GDM1 (cell line): ENCODE measurements around the gene ZMYM5.
"Not testable (repeated sequence)": the region's sequence is repeated elsewhere in the genome, so short reads cannot be mapped to it uniquely, and the experiment has no call there.

Source experiments
- DNase-seq: peaks from one replicate; lab custom pipeline; 2025; lab: John Stamatoyannopoulos, UW

The ZMYM5 gene

DNA sequence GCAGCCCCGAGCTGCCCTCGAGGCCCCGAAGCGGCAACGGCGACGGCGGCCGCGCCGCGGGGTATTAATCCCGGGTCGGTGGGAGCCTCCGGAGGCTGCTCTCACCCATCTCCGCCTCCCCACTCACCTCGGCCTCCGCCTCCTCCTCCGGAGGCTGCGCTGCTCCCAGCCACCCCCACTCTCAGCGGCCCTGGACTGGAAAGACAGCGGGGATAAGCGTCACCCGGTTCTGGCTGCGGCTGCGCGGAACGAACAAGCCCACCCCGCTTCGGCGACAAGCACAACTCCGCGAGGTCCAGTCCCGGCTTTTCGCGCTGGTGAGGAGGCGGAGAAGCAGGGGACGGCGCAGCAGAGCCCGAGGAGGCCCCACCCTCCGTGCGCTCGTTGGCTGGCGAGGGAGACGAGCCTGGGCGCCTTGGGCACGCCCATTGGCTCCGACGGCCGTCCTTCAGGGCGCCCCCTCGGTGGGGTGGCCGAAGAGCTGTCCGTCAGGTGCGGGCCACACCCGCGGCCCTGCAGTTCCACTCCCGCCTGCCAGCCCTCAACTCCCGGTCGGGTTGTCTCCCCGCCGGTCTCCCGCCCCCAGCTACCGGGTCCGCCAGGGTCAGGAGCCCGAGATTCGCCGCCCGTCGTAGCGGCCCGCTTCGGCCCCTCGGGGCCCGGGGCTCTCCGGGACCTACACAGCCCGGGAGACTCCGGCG is at the start of gene ZMYM5:
Gene ZMYM5 (minus strand): TSS at position 327 of the 701 bp plus-strand sequence. CDS start 11,469 bp downstream, outside the sequence.
- peak; percentile 100 for DNase-seq

DNA sequence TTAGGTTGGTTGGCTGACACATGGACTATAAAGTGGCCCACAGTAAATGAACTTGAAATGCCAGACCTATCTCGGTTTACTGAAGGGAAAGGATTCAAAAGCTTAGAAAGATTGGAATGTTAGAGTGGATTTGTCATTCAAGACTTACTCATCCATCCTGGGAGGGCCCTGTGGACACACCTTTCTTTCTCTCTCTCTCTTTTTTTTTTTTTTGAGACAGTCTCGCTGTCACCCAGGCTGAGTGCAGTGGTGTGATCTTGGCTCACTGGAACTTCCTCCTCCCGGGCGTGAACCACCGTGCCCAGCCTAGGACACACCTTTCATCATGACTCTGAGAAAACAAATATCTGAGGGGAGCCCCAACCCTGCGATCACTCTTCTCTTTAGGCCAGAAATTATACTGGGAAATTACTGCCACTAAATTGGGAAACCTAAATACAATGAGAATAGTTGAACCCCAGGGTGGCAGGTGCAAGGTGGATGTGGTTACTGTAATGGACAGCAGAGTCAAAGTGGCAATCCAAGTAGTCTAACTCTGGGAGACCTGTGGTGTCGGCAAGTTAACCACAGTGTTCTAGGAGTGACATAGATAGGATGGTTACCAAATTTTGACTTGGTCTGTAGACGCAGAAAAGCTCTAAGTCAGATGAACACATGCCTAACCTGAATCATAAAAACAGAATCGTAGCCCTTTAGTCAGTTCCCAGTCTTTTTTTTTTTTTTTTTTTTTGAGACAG is 47.1 kb upstream of the ZMYM5 start:
- no peak for DNase-seq

DNA sequence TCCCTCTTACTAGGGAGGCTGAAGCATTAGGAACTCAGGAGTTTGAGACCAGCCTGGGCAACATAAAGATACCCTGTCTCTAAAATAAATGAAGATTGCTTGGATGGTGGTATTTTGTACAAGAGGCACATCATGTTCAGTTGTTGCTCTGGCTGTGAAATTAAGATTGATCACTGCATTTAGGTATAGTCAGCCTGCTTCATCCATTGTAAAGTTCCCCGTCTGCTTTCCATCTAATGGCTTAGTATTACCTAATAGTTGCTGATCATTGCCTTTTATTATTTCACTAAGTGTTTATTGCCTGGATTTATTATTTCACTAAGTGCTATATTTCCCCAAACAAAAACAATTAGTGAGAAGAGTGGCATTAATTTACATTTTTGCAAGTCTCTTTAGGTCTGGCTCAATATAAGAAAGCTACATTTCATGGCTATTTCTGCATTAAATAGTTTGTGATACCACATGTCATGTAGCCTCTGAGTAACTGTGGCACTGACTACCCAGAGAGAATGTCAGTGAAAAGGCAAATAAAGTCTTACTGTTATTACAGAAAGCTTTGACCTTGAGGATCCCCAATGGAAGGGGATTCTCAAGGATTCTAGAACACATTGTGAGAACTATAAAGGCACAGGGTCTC is 45.0 kb upstream of the ZMYM5 start:
- no peak for DNase-seq

DNA sequence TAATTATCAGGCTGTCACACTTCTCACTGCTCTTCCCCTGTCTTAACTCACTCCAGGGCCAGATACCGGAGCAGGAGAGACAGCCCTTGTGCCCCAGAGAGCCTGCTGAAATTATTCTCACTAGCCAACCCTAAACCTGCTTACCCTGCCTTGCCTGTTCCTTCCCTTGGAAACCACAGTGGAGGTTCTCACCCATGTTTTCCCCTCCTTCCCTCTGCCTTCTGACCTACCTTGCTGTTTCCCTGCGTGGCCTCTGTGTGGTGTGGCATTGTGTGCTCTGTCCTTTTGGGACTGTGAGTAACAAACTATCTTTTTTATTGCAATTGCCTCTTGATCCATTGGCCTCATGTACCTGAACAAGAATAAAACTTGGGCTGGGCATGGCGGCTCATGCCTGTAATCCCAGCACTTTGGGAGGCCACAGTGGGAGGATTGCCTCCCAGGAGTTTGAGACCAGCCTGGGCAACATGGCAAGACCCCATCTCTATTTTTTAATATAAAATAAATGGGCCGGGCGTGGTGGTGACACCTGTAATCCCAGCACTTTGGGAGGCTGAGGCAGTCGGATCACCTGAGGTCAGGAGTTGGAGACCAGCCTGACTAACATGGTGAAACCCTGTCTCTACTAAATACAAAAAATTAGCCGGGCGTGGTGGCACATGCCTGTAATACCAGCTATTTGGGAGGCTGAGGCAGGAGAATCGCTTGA is 42.2 kb upstream of the ZMYM5 start:
- not testable (repeated sequence) for DNase-seq

DNA sequence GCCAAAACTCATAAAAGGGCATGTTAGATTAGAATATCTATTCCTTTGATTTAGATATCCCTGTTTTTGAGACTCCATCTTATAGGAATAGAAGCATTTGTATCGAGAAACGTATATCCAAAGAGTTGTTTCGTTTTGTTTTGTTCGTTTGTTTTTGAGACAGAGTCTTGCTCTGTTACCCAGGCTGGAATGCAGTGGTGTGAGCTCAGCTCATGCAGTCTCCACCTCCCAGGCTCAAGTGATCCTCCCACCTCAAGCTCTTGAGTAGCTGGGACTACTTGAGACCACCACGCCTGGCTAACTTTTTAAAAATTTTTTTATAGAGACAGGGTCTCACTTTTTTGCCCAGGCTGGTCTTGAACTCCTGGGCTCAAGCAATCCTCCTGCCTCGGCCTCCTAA is 26.6 kb upstream of the ZMYM5 start:
- no peak for DNase-seq

DNA sequence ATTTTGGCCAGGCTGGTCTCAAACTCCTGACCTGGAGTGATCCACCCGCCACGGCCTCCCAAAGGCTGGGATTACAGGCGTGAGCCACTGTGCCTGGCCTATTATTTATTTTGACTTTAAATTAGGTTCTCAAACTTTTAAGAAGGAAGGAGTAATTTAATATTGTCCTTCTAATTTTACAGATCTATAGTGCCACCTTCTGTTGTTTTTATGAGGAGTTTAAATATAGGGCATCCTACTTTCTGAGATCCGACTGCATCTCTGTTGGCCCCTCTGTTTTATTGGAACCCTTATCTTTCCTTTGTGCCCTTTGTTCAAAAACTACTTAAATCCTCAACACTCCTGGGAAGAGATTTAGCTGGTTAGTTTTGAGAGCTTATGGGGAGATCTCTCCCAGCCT is 25.4 kb upstream of the ZMYM5 start:
- DNase-seq, result no peak

DNA sequence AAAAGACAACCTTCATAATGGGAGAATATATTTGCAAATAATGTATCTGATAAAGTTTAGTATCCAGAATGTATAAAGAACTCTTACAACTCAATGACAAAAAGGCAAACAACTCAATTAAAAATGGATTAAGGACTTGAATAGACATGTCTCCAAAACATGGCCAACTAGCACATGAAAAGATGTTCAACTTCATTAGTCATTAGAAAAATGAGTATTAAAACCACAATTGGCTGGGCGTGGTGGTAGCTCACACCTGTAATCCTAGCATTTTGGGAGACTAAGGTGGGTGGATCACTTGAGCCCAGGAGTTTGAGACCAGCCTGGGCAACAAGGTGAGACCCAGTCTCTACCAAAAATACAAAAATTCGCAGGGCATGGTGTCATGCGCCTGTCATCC is 18.8 kb upstream of the ZMYM5 start:
- DNase-seq, result no peak

DNA sequence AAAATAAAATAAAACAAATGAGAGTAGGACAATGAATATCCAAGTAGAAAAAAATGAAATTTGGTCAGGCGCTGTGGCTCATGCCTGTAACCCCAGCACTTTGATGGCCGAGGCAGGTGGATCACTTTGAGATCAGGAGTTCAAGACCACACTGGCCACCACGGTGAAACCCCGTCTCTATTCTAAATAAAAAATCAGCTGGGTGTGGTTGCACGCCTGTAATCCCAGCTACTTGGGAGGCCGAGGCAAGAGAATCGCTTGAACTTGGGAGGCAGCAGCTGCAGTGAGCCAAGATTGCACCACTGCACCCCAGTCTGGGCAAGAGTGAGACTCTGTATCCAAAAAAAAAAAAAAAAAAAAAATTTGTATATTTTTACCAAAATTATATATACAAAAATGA is 18.2 kb upstream of the ZMYM5 start:
- DNase-seq, result no peak

DNA sequence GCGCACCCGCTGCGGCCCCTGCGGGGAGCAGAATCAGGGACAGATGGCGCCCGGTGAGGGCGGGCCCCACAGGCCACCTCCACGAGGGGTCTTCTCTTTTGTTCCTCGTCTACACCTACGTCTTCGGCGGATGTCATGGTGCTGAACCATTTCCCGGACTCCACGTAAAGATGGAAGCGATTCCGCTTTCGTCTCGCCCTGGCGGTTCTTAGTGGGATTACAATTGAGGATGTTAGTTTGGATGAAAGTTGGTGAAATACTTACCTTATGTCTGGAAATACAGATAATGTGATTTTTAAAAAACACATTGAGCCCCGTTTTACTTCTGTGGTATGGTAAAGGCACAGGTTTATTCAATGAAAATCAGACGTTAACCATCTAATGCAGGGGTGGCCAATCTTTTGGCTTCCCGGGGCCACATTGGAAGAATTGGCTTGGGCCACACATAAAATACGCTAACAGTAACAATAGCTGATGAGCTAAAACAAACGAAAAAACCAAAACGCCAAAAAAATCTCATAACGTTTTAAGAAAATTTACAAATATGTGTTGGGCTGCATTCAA is 1.4 kb upstream of the ZMYM5 start:
- DNase-seq, result peak; percentile 78

DNA sequence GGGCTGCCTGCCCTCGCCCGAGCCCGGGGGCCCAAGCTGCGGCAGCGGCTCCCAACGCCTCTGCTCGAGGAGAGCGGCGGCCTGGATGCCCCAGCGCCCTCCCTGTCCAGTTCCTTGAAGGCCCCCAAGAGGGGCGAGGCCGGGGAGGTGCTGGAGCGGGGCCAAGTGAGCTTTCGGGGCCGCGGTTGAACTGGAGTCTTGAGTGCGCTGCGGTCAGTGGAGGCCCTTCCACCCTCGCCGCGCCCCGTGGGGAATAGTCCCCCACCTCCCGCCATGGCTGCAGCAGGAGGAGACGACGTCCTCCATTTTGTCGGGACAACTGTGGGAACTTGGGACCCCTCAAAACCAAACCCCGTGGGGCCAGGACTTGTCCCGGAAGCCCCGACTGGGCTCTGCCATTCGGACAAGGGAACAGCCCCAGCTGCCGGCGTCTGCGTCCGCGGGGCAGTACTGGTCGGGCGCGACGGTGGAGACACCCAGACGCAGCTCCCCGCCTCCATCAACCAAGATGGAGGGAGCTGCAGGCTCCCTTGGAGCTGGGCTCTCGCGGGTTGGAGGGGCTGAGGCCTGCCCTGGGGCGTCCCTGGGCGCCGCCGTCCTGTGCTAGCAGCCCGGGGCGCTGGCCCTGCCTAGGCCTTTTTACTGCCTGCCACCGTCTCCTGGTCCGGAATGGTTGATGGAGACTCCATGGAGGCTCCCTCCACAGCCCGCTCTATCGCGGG is 736 bp upstream of the ZMYM5 start:
- DNase-seq, result peak; percentile 86

DNA sequence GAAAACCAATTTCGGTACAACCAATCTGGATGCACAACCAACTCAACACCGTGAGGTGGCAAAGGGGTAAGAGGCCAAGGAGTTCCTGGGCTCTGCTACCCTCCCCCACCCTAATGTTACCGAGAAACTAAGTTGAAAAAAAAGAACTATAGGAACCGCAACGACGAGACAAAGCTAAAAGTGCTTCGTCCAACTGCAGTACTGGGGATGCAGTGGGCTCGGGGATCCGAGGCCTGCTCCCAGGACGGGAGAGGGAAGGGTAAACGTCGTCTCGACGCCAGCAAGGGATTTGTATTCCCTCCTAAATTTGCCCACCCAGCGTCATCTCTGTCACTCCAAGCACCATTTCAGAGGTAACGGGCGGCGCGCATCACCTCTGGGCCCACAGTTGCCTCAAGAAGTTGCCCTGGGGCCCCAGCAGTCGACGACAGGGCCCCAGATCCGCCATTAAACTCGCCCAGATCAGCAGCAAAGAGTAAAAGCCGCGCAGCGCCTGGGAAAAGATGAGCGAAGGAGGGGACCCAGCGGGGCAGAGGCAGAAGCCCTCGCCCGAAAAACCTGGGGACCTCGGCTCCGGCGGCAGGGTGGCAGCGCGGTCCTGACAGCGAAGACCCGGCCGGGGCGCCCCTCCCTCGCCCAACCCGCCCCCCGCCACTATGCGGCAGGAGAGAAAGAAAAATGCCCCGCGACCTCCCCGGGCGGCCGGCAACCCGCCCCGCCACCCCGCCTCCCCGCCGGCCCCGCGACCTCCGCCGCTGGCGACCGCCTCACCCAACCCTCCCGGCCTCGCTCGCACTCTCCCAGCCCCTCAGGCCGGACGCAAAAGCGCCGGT is 752 bp downstream of the ZMYM5 start:
- DNase-seq, result no peak

DNA sequence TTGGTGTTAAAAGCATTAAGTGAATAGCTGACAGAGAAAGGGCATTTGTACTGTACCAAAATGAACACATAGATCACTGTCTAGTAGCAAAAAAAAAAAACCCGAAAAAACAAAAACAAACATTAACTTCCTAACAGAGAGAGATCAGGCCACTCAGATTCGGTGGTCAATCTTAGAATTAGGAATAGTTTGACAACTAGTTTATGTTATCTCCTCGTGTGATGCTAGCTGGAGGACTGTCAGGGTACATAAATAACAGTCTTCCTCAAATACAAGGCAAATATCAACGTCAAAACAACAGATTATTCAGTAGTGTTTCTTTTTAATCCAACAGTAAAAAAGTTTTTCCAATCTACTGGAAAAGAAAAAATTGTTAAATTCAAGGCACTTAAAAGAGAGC is 1.7 kb downstream of the ZMYM5 start:
- DNase-seq, result no peak

DNA sequence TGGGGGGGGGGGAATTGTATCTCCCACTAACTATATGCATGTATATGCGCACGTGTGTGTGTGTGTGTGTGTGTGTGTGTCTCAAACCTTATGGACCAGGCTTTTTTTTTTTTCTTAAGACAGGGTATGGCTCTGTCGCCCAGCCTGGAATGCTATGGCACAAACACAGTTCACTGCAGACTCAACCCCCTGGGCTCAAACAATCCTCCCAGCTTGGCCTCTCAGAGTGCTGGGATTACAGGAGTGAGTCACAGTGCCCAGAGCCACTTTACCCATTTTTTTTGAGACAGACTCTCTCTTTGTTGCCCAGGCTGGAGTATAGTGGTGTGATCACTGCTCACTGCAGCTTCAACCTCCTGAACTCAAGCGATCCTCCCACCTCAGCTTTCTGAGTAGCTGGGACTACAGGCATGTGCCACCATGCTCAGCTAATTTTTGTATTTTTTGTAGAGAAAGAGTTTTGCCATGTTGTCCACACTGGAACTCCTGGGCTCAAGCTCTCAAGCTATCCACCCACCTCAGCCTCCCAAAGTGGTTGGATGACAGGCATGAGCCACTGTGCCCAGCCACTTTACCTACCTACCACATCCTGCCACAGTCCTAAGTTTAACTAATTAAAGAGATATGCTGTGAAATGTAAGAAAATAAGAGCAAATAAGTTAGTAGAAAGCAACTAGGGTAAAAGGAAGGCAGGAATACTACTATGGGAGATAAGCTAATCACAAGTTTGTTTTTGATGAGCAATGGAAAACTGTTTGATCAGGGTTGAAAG is 2.4 kb downstream of the ZMYM5 start:
- DNase-seq, result no peak

DNA sequence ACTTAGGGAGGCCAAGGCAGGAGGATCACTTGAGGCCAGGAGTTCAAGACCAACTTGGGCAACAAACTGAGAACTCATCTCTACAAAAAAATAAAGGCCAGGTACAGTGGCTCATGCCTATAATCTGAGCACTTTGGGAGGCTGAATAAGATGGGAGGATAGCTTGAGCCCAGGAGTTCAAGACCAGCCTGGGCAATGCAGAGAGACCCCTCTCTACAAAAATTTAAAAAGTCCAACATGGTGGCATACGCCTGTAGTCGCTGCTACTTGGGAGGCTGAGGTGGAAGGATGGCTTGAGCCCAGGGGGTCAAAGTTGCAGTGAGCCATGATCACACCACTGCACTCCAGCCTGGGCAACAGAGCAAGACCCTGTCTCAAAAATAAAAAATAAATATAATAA is 5.8 kb downstream of the ZMYM5 start:
- not testable (repeated sequence) for DNase-seq

DNA sequence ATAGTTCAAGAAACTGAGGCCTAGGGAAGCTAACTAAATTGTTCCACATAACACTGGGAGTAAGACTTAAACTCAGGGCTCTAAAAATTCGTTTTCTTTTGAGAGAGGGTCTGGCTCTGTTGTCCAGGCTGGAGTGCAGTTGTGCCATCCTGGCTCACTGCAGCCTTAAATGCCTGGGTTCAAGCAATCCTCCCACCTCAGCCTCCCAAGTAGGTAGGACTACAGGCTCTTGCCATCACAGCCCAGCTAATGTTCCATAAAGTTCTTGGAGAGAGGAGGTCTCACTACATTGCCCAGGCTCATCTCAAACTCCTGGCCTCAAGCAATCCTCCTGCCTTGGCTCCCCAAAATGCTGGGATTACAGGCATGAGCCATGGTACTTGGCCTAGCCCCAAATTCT is 10.7 kb downstream of the ZMYM5 start:
- DNase-seq, result no peak

DNA sequence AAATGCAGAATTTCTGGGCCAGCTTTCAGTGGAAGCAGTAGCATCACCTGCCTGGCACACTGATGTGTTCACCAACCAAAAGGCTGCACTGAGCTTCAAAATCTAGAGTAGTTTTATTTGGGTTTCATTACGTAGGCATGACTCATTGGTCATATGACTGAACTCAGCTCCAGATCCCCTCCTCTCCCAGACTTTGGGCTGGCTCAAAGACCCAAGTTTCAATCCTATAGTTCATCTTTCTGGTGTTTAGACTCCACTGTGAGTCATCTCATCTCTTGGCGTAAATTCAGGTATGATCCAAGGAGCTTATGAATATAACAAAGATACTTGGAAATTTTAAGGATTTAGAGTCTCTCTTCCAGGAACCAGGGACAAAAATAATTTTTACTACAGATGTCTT is 17.7 kb downstream of the ZMYM5 start:
- DNase-seq, result no peak

DNA sequence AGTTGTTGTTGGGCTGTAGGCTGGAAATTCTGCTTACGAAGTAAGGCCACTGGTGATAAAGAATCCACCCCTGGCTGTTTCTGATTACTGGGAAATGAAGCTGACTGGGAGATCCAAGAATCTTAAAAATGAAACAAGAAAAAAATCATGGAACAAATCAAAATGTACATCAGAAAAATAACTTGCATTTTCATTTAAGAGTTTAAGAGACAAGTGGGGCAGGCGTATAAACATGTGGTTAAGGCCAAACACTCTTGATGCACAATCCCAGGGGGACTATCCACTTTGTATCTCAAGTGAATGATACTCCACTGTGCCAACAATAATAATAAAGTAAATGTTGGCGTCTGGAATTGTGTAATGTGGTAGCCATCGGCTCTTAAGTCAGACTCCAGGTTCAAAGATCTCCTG is 24.6 kb downstream of the ZMYM5 start:
- no peak for DNase-seq

DNA sequence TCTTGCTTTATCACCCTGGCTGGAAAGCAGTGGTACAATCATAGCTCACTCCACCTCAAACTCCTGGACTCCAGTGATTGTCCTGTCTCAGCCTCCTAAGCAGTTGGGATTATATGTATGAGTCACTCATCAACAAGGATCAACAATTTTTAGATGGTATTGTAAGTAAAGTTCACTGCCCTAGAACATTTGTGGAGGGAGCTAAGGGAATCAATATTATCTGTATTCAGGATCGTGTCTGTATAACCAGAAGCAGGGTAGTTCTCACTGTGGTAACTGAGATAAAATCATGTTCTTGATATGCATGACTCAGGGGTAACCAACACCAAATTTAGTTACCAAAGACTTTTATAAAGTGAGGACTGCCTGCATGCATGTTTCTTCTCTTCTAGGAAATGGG is 27.0 kb downstream of the ZMYM5 start:
- no peak for DNase-seq

DNA sequence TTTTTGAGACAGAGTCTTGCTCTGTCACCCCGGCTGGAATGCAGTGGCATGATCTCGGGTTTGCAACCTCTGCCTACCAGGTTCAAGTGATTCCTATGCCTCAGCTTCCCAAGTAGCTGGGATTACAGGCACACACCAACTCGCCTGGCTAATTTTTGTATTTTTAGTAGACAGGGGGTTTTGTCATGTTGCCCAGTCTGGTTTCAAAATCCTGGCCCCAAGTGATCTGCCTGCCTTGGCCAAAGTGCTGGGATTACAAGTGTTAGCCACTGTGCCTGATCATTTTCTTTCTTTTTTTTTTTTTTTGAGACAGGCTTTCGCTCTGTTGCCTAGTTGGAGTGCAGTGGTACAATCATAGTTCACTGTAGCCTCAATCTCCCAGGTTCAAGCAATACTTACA is 28.7 kb downstream of the ZMYM5 start:
- no peak for DNase-seq

DNA sequence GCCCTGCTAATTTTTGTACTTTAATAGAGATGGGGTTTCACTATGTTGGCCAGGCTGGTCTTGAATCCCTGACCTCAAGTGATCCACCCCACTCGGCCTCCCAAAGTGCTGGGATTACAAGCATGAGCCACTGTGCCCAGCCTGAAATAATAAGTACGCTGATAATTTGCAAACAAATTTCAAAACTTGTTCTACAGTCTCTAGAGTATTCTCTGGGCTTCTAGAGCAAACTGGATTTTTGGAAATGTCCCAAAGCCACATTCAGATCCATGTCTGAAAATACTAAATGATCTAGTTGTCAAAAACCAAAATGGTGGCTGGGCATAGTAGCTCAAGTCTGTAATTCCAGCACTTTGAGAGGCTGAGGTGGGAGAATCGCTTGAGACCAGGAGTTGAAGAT is 40.8 kb downstream of the ZMYM5 start:
- no peak for DNase-seq
